H1 (cell line): ENCODE results near the gene CALU.

Source experiments
- EP300 ChIP-seq, 2 experiments: IDR thresholded peaks; 1 replicate in 1 of 2; 2 replicates in 1 of 2; pipeline ENCODE4 v1.6.1; 2011 to 2012; ENCODE audit warnings: low read depth in 2 of 2, low read length in 2 of 2, mild to moderate bottlenecking in 2 of 2, borderline replicate concordance in 1 of 2, inconsistent platforms in 1 of 2, moderate library complexity in 1 of 2
- JUN ChIP-seq: IDR thresholded peaks from 2 replicates; pipeline ENCODE4 v1.6.1; 2011; ENCODE audit warnings: low read depth, mild to moderate bottlenecking, improper control_type of control experiment, low read length
- JUND ChIP-seq: IDR thresholded peaks from 2 replicates; pipeline ENCODE4 v1.6.1; 2011; ENCODE audit warnings: mild to moderate bottlenecking, improper control_type of control experiment, low read length
- POLR2A ChIP-seq, 2 experiments: IDR thresholded peaks; 1 replicate in 1 of 2; 2 replicates in 1 of 2; pipeline ENCODE4 v1.6.1; 2011; ENCODE audit warnings: low read depth in 2 of 2, low read length in 2 of 2, mild to moderate bottlenecking in 2 of 2; ENCODE audit errors: control extremely low read depth in 1 of 2
- RAD21 ChIP-seq, 2 experiments: IDR thresholded peaks in 1 of 2; conservative IDR thresholded peaks in 1 of 2; 2 replicates each; pipeline ENCODE4 v1.6.1; 2011; ENCODE audit warnings: low read depth in 2 of 2, low read length in 2 of 2, improper control_type of control experiment in 1 of 2, inconsistent platforms in 1 of 2, mild to moderate bottlenecking in 1 of 2, moderate library complexity in 1 of 2
- TCF12 ChIP-seq: IDR thresholded peaks from 2 replicates; pipeline ENCODE4 v1.6.1; 2011; ENCODE audit warnings: low read depth, mild to moderate bottlenecking, low read length
- TEAD4 ChIP-seq: IDR thresholded peaks from 2 replicates; pipeline ENCODE4 v1.6.1; 2012; ENCODE audit warnings: low read depth, low read length, inconsistent platforms, mixed read lengths
- ZNF274 ChIP-seq: IDR thresholded peaks from 2 replicates; pipeline ENCODE4 v1.7.0; 2012; ENCODE audit warnings: low read length, borderline replicate concordance; ENCODE audit errors: extremely low read depth
- TF ChIP-seq, protein P1 (sequence below), 3 experiments: IDR thresholded peaks; 1 replicate in 2 of 3; 2 replicates in 1 of 3; pipeline versions ENCODE4 v1.5.1 to v1.6.1; 2011; ENCODE audit warnings: low read length in 3 of 3, mild to moderate bottlenecking in 3 of 3, inconsistent platforms in 2 of 3, low read depth in 1 of 3, moderate library complexity in 1 of 3; ENCODE audit not compliant: insufficient read depth in 1 of 3; ENCODE audit errors: control extremely low read depth in 1 of 3
- TF ChIP-seq, protein P2 (sequence below): IDR thresholded peaks from 2 replicates; pipeline ENCODE4 v1.6.1; 2012; ENCODE audit warnings: low read length, inconsistent platforms

DNA sequence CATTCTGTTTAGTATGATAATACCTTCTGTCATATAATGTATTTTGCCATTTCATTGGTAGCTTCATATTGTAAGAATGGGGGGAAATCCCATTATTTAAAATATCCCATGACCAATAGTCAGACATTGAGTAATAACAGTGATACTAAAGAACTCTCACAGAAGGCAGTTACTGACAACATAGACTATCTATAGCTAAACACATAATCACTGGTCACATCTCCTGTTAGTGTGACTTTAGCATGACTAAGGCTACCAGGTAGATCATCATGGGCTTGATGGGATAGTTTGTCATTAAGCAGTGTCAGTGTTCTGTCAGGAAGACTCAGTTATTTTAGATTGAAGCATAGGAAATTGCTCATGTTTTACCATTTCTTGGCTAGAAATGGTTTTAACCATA, 20.1 kb downstream of the CALU start:
- TF ChIP-seq JUND (no peak), TCF12 (no peak), RAD21 (IDR thresholded peaks at IDR 0.05 in 1 of 2, conservative IDR thresholded peaks at IDR 0.05 in 1 of 2; ENCODE audit: low read depth in 2 of 2, low read length in 2 of 2) (no peak), JUN (no peak), POLR2A (IDR thresholded peaks at IDR 0.05; ENCODE audit: control extremely low read depth in 1 of 2, low read depth in 2 of 2, low read length in 2 of 2) (no peak), ZNF274 (no peak), TEAD4 (no peak), EP300 (IDR thresholded peaks at IDR 0.05; ENCODE audit: borderline replicate concordance in 1 of 2, low read depth in 2 of 2, low read length in 2 of 2) (no peak)
- TF ChIP-seq, protein P1, sequence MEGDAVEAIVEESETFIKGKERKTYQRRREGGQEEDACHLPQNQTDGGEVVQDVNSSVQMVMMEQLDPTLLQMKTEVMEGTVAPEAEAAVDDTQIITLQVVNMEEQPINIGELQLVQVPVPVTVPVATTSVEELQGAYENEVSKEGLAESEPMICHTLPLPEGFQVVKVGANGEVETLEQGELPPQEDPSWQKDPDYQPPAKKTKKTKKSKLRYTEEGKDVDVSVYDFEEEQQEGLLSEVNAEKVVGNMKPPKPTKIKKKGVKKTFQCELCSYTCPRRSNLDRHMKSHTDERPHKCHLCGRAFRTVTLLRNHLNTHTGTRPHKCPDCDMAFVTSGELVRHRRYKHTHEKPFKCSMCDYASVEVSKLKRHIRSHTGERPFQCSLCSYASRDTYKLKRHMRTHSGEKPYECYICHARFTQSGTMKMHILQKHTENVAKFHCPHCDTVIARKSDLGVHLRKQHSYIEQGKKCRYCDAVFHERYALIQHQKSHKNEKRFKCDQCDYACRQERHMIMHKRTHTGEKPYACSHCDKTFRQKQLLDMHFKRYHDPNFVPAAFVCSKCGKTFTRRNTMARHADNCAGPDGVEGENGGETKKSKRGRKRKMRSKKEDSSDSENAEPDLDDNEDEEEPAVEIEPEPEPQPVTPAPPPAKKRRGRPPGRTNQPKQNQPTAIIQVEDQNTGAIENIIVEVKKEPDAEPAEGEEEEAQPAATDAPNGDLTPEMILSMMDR (IDR thresholded peaks at IDR 0.05; ENCODE audit: control extremely low read depth in 1 of 3, insufficient read depth in 1 of 3, low read depth in 1 of 3, low read length in 3 of 3): no peak
- TF ChIP-seq, protein P2, sequence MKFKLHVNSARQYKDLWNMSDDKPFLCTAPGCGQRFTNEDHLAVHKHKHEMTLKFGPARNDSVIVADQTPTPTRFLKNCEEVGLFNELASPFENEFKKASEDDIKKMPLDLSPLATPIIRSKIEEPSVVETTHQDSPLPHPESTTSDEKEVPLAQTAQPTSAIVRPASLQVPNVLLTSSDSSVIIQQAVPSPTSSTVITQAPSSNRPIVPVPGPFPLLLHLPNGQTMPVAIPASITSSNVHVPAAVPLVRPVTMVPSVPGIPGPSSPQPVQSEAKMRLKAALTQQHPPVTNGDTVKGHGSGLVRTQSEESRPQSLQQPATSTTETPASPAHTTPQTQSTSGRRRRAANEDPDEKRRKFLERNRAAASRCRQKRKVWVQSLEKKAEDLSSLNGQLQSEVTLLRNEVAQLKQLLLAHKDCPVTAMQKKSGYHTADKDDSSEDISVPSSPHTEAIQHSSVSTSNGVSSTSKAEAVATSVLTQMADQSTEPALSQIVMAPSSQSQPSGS: no peak
